IMR-90 (cell line): ENCODE results near the gene GPSM1.

Source experiments
- BHLHE40 ChIP-seq: fragments of 150-350 bp; IDR thresholded peaks from 2 replicates; pipeline ENCODE4 v1.6.1; 2016; ENCODE audit warnings: mild to moderate bottlenecking, low read depth, low read length
- CTCF ChIP-seq: conservative IDR thresholded peaks from 2 replicates; pipeline ENCODE4 v1.5.1; 2012; ENCODE audit warnings: mild to moderate bottlenecking, low read depth, low read length, improper control_type of control experiment

- TF ChIP-seq CTCF (no peak), BHLHE40 (no peak)
These were observed 54.0 kb downstream of the GPSM1 start for GRCh38 chr9:136381311-136381710.
